Loucy (cell line): Measurements from ENCODE around the gene LRRC27.

ENCODE experiments used
- EZH2phosphoT487 ChIP-seq: fragments of 200-600 bp; IDR thresholded peaks from 2 replicates; pipeline ENCODE4 v1.6.1; 2018; ENCODE audit warnings: antibody characterized with exemption, mild to moderate bottlenecking, moderate library complexity, borderline replicate concordance
- TF ChIP-seq, protein P1 (sequence below): fragments of 200-600 bp; sonication (generic); conservative IDR thresholded peaks from 2 replicates; pipeline ENCODE4 v1.5.1; 2014; ENCODE audit warnings: mild to moderate bottlenecking, antibody characterized with exemption, low read length

DNA sequence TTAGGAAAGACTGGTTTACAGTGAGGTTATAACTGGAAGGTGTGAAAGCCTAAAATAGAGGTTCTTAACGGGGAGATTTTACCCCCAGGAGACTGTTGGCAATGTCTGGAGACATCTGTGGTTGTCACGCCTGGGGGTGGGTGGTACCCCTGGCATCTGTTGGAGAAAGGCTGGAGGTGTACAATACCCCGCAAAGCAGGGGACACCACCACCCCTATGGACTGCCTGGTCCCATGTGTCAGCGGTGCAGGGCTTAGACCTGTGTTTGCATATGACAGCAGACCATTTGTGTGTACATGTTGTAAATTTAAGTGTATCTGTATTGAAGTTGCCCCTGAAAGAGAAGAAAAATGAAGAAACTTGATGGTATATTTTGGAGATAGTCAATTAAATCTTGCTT, 9.8 kb downstream of the LRRC27 start:
- TF ChIP-seq, protein P1, sequence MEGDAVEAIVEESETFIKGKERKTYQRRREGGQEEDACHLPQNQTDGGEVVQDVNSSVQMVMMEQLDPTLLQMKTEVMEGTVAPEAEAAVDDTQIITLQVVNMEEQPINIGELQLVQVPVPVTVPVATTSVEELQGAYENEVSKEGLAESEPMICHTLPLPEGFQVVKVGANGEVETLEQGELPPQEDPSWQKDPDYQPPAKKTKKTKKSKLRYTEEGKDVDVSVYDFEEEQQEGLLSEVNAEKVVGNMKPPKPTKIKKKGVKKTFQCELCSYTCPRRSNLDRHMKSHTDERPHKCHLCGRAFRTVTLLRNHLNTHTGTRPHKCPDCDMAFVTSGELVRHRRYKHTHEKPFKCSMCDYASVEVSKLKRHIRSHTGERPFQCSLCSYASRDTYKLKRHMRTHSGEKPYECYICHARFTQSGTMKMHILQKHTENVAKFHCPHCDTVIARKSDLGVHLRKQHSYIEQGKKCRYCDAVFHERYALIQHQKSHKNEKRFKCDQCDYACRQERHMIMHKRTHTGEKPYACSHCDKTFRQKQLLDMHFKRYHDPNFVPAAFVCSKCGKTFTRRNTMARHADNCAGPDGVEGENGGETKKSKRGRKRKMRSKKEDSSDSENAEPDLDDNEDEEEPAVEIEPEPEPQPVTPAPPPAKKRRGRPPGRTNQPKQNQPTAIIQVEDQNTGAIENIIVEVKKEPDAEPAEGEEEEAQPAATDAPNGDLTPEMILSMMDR = no peak
- TF ChIP-seq EZH2phosphoT487 = no peak
